IMR-90 (cell line): ENCODE results near the gene CDCA4. TPM values are rescaled to one million over a fixed set of nuclear protein-coding genes. Genes with fewer than 3 reads are reported as not detected.

Experiments
- ATAC-seq: fragments of 200-7000 bp; cut with Tn5 transposase; 2 replicates; pipeline ENCODE4 v1.9.1; 2020; ENCODE audit warnings: low read depth, mild to moderate bottlenecking, moderate library complexity
- BruUV-seq: library from RNA; stranded (reverse); fragments of 400-500 nt; replicated peaks from 2 replicates; lab custom pipeline; 2021; lab: Mats Ljungman, UMichigan
- CTCF ChIA-PET: fragments of 300-600 bp; formaldehyde crosslinking; extraction: SDS; loops from one replicate; lab custom pipeline; 2021; ENCODE audit warnings: antibody characterized with exemption; lab: Yijun Ruan, JAX
- POLR2A ChIA-PET: fragments of 300-600 bp; sonication (Branson Sonifier 250); formaldehyde crosslinking; loops from one replicate; lab custom pipeline; 2022; ENCODE audit warnings: antibody characterized with exemption; ENCODE audit not compliant: unreplicated experiment; lab: Charles Lee
- DNase-seq: peaks from one replicate; pipeline ENCODE4 v3.0.0; 2013
- H2AFZ ChIP-seq: replicated peaks from 2 replicates; pipeline ENCODE3; 2013; ENCODE audit warnings: low read length, mild to moderate bottlenecking; ENCODE audit not compliant: poor library complexity
- H2AK5ac ChIP-seq: 2 replicates; pipeline ENCODE4 v1.6.1; 2013; ENCODE audit warnings: low read depth, low read length, inconsistent platforms
- H2AK9ac ChIP-seq: replicated peaks from 2 replicates; pipeline ENCODE3; 2013; ENCODE audit warnings: mild to moderate bottlenecking, low read depth, low read length, moderate library complexity; ENCODE audit not compliant: poor library complexity
- H2BK120ac ChIP-seq: 2 replicates; pipeline ENCODE4 v1.6.1; 2013; ENCODE audit warnings: low read depth, low read length, inconsistent platforms
- H2BK15ac ChIP-seq: 3 replicates; pipeline ENCODE4 v1.6.1; 2013; ENCODE audit warnings: low read depth, low read length, inconsistent platforms
- H2BK20ac ChIP-seq: 2 replicates; pipeline ENCODE4 v1.6.1; 2013; ENCODE audit warnings: low read depth, mild to moderate bottlenecking, inconsistent platforms, low read length, moderate library complexity
- H2BK5ac ChIP-seq: 2 replicates; pipeline ENCODE4 v1.6.1; 2013; ENCODE audit warnings: mild to moderate bottlenecking, low read depth, low read length, inconsistent platforms; ENCODE audit not compliant: poor library complexity, severe bottlenecking
- H3K14ac ChIP-seq: replicated peaks from 2 replicates; pipeline ENCODE4 v1.6.1; 2013; ENCODE audit warnings: low read depth, low read length, inconsistent platforms
- H3K18ac ChIP-seq: 2 replicates; pipeline ENCODE4 v1.6.1; 2013; ENCODE audit warnings: low read depth, low read length, control low read depth
- H3K23ac ChIP-seq: 2 replicates; pipeline ENCODE4 v1.6.1; 2013; ENCODE audit warnings: low read depth, low read length, inconsistent platforms
- H3K27ac ChIP-seq: 2 replicates; pipeline ENCODE4 v1.5.1; 2013; ENCODE audit warnings: mild to moderate bottlenecking, control low read depth, low read length; ENCODE audit not compliant: insufficient read depth
- H3K27me3 ChIP-seq: 2 replicates; pipeline ENCODE4 v1.6.1; 2013; ENCODE audit warnings: low read length; ENCODE audit not compliant: control insufficient read depth, insufficient read depth
- H3K36me3 ChIP-seq: 2 replicates; pipeline ENCODE4 v1.6.1; 2013; ENCODE audit warnings: low read length, mixed read lengths; ENCODE audit not compliant: control insufficient read depth, insufficient read depth
- H3K4ac ChIP-seq: 2 replicates; pipeline ENCODE4 v1.6.1; 2013; ENCODE audit warnings: low read depth, low read length, inconsistent platforms
- H3K4me1 ChIP-seq: 2 replicates; pipeline ENCODE4 v1.6.1; 2013; ENCODE audit warnings: low read length, mixed read lengths; ENCODE audit not compliant: control insufficient read depth, insufficient read depth
- H3K4me2 ChIP-seq: 2 replicates; pipeline ENCODE4 v1.6.1; 2013; ENCODE audit warnings: low read depth, mild to moderate bottlenecking, control low read depth, low read length, moderate library complexity
- H3K4me3 ChIP-seq: 2 replicates; pipeline ENCODE4 v1.5.1; 2013; ENCODE audit warnings: low read depth, mild to moderate bottlenecking, control low read depth, low read length, moderate library complexity; ENCODE audit not compliant: insufficient read depth
- H3K56ac ChIP-seq: 2 replicates; pipeline ENCODE4 v1.6.1; 2013; ENCODE audit warnings: low read length, inconsistent platforms; ENCODE audit not compliant: insufficient read depth; ENCODE audit errors: extremely low read depth
- H3K79me1 ChIP-seq, 2 experiments: 2 replicates each; pipeline ENCODE4 v1.6.1; 2013; ENCODE audit warnings: low read length in 2 of 2, inconsistent platforms in 1 of 2, low read depth in 1 of 2
- H3K9ac ChIP-seq: 2 replicates; pipeline ENCODE4 v1.6.1; 2013; ENCODE audit warnings: low read depth, low read length, control low read depth
- H3K9me1 ChIP-seq: 2 replicates; pipeline ENCODE4 v1.6.1; 2013; ENCODE audit warnings: low read length, inconsistent platforms; ENCODE audit not compliant: insufficient read depth
- H3K9me3 ChIP-seq: 2 replicates; pipeline ENCODE4 v1.6.1; 2013; ENCODE audit warnings: low read length; ENCODE audit not compliant: control insufficient read depth, insufficient read depth
- H4K20me1 ChIP-seq: 2 replicates; pipeline ENCODE4 v1.6.1; 2013; ENCODE audit warnings: low read length, inconsistent platforms; ENCODE audit not compliant: insufficient read depth
- H4K5ac ChIP-seq: 2 replicates; pipeline ENCODE4 v1.6.1; 2013; ENCODE audit warnings: mild to moderate bottlenecking, low read depth, low read length, control low read depth
- H4K8ac ChIP-seq, 2 experiments: 2 replicates each; pipeline ENCODE4 v1.6.1; 2013; ENCODE audit warnings: low read depth in 2 of 2, low read length in 2 of 2, control low read depth in 1 of 2, inconsistent platforms in 1 of 2
- H4K91ac ChIP-seq: 2 replicates; pipeline ENCODE4 v1.6.1; 2013; ENCODE audit warnings: low read depth, low read length, inconsistent platforms; ENCODE audit not compliant: insufficient read depth
- BHLHE40 ChIP-seq: fragments of 150-350 bp; IDR thresholded peaks from 2 replicates; pipeline ENCODE4 v1.6.1; 2016; ENCODE audit warnings: mild to moderate bottlenecking, low read depth, low read length
- CEBPB ChIP-seq: IDR thresholded peaks from 2 replicates; pipeline ENCODE4 v1.6.1; 2012; ENCODE audit warnings: low read depth, low read length, improper control_type of control experiment
- CHD1 ChIP-seq: IDR thresholded peaks from 2 replicates; pipeline ENCODE4 v1.6.1; 2012; ENCODE audit warnings: low read depth, low read length, improper control_type of control experiment
- CTCF ChIP-seq: conservative IDR thresholded peaks from 2 replicates; pipeline ENCODE4 v1.5.1; 2012; ENCODE audit warnings: mild to moderate bottlenecking, low read depth, low read length, improper control_type of control experiment
- FOS ChIP-seq: fragments of 150-350 bp; IDR thresholded peaks from 2 replicates; pipeline ENCODE4 v1.6.1; 2016; ENCODE audit warnings: low read depth, low read length
- MAFK ChIP-seq: IDR thresholded peaks from 2 replicates; pipeline ENCODE4 v1.6.1; 2012; ENCODE audit warnings: low read depth, low read length, improper control_type of control experiment
- MXI1 ChIP-seq: IDR thresholded peaks from 2 replicates; pipeline ENCODE4 v1.6.1; 2012; ENCODE audit warnings: low read depth, mild to moderate bottlenecking, low read length, moderate library complexity, borderline replicate concordance
- NFE2L2 ChIP-seq: fragments of 150-350 bp; IDR thresholded peaks from 2 replicates; pipeline ENCODE4 v1.6.1; 2016; ENCODE audit warnings: low read depth, mild to moderate bottlenecking, low read length
- POLR2A ChIP-seq: IDR thresholded peaks from 2 replicates; pipeline ENCODE4 v1.6.1; 2012; ENCODE audit warnings: mild to moderate bottlenecking, low read depth, low read length
- RCOR1 ChIP-seq: IDR thresholded peaks from 2 replicates; pipeline ENCODE4 v1.6.1; 2012; ENCODE audit warnings: mild to moderate bottlenecking, low read length, improper control_type of control experiment; ENCODE audit not compliant: insufficient replicate concordance
- RFX5 ChIP-seq: IDR thresholded peaks from 2 replicates; pipeline ENCODE4 v1.8.0; 2012; ENCODE audit warnings: low read depth, mild to moderate bottlenecking, low read length, moderate library complexity
- USF2 ChIP-seq: fragments of 150-350 bp; IDR thresholded peaks from 2 replicates; pipeline ENCODE4 v1.6.1; 2017; ENCODE audit warnings: mild to moderate bottlenecking, antibody characterized with exemption, low read length, low read depth
- WGBS, 2 experiments: methylation state at CpG; one replicate each; pipeline versions ENCODE4 v1.1.5 to v1.1.7; 2013; ENCODE audit warnings: missing lambda C conversion rate in 2 of 2; ENCODE audit not compliant: insufficient read length in 1 of 2; ENCODE audit errors: extremely low coverage in 2 of 2; 5-methylcytosine and 5-hydroxymethylcytosine counted together
- dilution Hi-C: fragments of 300-500 bp; cut with HindIII; formaldehyde crosslinking; loops from one replicate; pipeline ENCODE4 v1.14.3; 2018; ENCODE audit warnings: low sequenced_read_pairs; ENCODE audit not compliant: unreplicated experiment
- in situ Hi-C: fragments of 300-500 bp; cut with MboI; formaldehyde crosslinking; loops from 3 replicates; pipeline ENCODE4 v1.14.3; 2019; ENCODE audit warnings: low sequenced_read_pairs, inconsistent platforms, mixed read lengths
- intact Hi-C: fragments of 100-400 bp; cut with micrococcal nuclease; formaldehyde crosslinking; loops from 2 replicates; pipeline ENCODE4 v1.10.0; 2022
- polyA plus RNA-seq, 3 experiments: library from polyadenylated mRNA; depleted of rRNA; stranded (reverse); fragments of >200 nt; gene quantifications; 2 replicates each; pipeline ENCODE4 v1.2.3, GENCODE V29; 2012; ENCODE audit warnings: low replicate concordance in 1 of 3
- total RNA-seq: library from RNA; depleted of rRNA; stranded (reverse); fragments of >200 nt; gene quantifications from 2 replicates; pipeline ENCODE4 v1.2.3, GENCODE V29; 2012

CDCA4 gene
- total and polyA plus RNA-seq, 2 of the 4 experiments (the other 2 are of a cell fraction) = 17.7 to 18.6 TPM

- Histone ChIP-seq H3K56ac (no peak overlapping the region), H3K14ac (no peak overlapping the region), H3K9ac (no peak overlapping the region), H2AFZ (no peak overlapping the region), H3K9me1 (peaks cover 2% of the 10 kb centered on the region; the same call in 1 of the 2 replicates), H3K23ac (no peak overlapping the region), H3K4ac (no peak overlapping the region), H3K27me3 (no peaks in the 10 kb centered on the region), H3K4me1 (no peaks in the 10 kb centered on the region), H2AK5ac (no peak overlapping the region), H3K79me1 (peaks cover 0 to 11% of the 10 kb centered on the region in 2 experiments; a peak in 1 of 4 replicates), H2BK5ac (no peak overlapping the region), H3K9me3 (0 out of 2 replicates have a peak, but pooled peaks cover 3% of the 10 kb centered on the region), H4K91ac (no peak overlapping the region), H3K4me2 (no peak overlapping the region), H3K18ac (no peak overlapping the region), H3K36me3 (peaks cover 12% of the 10 kb centered on the region; the same call in 1 of the 2 replicates), H4K20me1 (no peaks in the 10 kb centered on the region), H3K4me3 (no peak overlapping the region), H2BK120ac (no peak overlapping the region), H2BK20ac (no peak overlapping the region), H2AK9ac (no peak overlapping the region), H4K8ac (no peak overlapping the region), H4K5ac (no peak overlapping the region), H2BK15ac (no peak overlapping the region), H3K27ac (no peak overlapping the region)
- ChIA-PET CTCF (no interaction called here), POLR2A (no interaction called here)
- intact Hi-C loops (no loop called here), in situ Hi-C loops (no loop called here), dilution Hi-C loops (no loop called here)
- WGBS, 2 experiments = 91% methylated on average over 9 of the region's 13 CpGs; no CpG with 5 or more reads in 1 of the 2 experiments
- no peak for TF ChIP-seq RFX5
- TF ChIP-seq NFE2L2 = no peak
- no peak for TF ChIP-seq MXI1
- TF ChIP-seq POLR2A = no peak
- TF ChIP-seq MAFK = no peak
- no peak for TF ChIP-seq FOS
- TF ChIP-seq BHLHE40 = no peak
- no peak for TF ChIP-seq USF2
- TF ChIP-seq CHD1 = no peak
- TF ChIP-seq RCOR1 = no peak
- no peak for TF ChIP-seq CTCF
- TF ChIP-seq CEBPB = no peak
- BruUV-seq = no TSS peak
- ATAC-seq (no peak), DNase-seq (no peak)
Observed at GRCh38 chr14:104996483-104996882, 24.4 kb downstream of the CDCA4 start.
